ENCODE measurements around the gene CNTNAP2.

CNTNAP2 gene

DNA sequence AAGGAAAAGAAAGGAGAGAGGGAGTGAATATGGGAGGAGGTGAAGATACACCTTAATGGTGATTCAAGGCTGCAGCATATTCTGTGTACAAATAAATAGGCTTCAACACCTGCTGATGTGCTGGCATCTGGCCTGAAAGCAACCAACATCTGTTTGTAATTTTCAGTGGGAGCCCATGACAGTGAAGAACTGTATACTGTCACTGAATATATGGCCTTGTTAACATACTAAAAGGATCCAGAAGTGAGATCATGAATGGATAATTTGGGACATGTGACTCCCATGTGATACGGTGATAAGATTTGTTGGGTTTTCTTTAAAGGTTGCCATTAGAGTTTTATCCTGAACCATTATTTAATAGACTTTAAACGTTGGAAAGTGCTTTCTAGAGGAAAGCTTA, 459.3 kb downstream of the CNTNAP2 start:
- peaks cover 5% of the 10 kb centered on the region for H3K9me3 ChIP-seq (ENCODE audit: control insufficient read depth, low read length)
- DNase-seq (ENCODE audit: low read depth), result no peak
- H3K4me1 ChIP-seq (ENCODE audit: control insufficient read depth, insufficient read depth, low read length), result no peaks in the 10 kb centered on the region
- no peak overlapping the region for H3K4me3 ChIP-seq (ENCODE audit: low read length)
- no peaks in the 10 kb centered on the region for H3K36me3 ChIP-seq (ENCODE audit: control insufficient read depth, insufficient read depth, low read length, severe bottlenecking)
- H3K9ac ChIP-seq (ENCODE audit: low read length), result no peak overlapping the region
- H3K27me3 ChIP-seq (replicated peaks; ENCODE audit: control insufficient read depth, insufficient read depth, low read length), result no peaks in the 10 kb centered on the region

DNA sequence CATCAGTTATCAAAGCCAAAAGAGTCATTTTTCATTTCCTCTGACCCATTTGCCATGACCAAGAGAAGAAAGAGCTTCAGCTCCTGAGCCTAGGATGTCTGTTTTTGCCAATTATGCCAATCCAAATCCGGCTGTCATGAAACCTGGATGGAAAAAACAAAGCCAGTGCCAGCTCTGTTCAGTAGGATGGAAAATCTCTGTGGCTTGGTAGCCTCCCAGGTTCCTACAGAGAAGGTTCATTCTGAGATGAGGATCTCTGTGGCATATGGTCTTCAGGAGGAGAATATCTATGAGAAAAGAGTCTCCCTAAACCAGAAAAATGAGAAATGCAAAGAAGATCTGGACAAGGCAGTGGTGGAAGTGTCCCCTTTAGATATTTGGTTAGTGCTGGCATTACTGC, 475.4 kb downstream of the CNTNAP2 start:
- DNase-seq (ENCODE audit: low read depth), result no peak
- no peaks in the 10 kb centered on the region for H3K36me3 ChIP-seq (ENCODE audit: control insufficient read depth, insufficient read depth, low read length, severe bottlenecking)
- H3K9me3 ChIP-seq (ENCODE audit: control insufficient read depth, low read length), result no peaks in the 10 kb centered on the region

DNA sequence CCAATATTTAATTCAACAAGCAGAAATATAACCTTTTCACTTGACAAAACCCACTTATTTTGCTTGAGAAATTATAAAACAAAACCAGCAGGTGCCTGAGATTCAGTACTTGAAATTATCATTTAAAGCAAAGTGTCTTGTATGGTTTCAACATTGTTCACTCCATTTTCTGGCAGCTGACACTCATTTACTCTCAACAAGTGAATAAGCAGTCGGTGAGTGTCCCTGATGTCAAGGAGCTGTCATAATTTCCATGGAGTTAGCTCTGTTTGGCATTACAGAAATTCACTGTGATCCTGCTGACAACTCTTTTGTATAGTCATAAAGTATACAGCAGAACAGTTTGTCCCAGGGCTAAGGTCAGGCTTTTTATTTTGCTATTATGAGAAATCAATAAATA, 490.0 kb downstream of the CNTNAP2 start:
- H3K36me3 ChIP-seq (ENCODE audit: control insufficient read depth, insufficient read depth, low read length, severe bottlenecking), result no peaks in the 10 kb centered on the region

More for the DNA sequence above, 475.4 kb downstream of the CNTNAP2 start:
- no peak overlapping the region for H3K4me3 ChIP-seq (ENCODE audit: low read length)
- H3K9ac ChIP-seq (ENCODE audit: low read length), result no peak overlapping the region
- H3K4me1 ChIP-seq (ENCODE audit: control insufficient read depth, insufficient read depth, low read length), result no peaks in the 10 kb centered on the region
- H3K27me3 ChIP-seq (replicated peaks; ENCODE audit: control insufficient read depth, insufficient read depth, low read length), result no peaks in the 10 kb centered on the region

DNA sequence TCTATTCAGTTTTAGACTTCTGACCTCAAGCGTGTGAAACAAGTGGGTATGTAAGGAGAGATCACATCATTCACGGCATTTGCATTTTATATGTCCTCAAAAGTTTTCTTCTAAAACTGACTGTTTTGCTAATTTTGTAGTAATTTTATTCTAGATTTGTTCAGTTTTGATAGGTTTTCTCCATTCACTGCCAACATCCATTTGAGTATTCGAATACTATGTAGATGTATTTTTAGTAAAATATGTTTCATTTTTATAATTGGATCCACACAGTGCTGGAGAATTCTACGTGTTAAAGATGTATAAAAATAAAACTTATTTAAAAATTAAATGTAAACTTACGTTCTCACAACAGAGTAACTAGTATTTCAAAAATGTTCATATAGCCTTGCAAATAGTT, 503.0 kb downstream of the CNTNAP2 start:
- Histone ChIP-seq H3K4me3 (ENCODE audit: low read length) (no peak overlapping the region), H3K27me3 (replicated peaks; ENCODE audit: control insufficient read depth, insufficient read depth, low read length) (no peaks in the 10 kb centered on the region), H3K4me1 (ENCODE audit: control insufficient read depth, insufficient read depth, low read length) (no peaks in the 10 kb centered on the region), H3K36me3 (ENCODE audit: control insufficient read depth, insufficient read depth, low read length, severe bottlenecking) (no peaks in the 10 kb centered on the region), H3K9me3 (ENCODE audit: control insufficient read depth, low read length) (no peaks in the 10 kb centered on the region), H3K9ac (ENCODE audit: low read length) (no peak overlapping the region)
- DNase-seq (ENCODE audit: low read depth), result no peak

More for the DNA sequence above, 490.0 kb downstream of the CNTNAP2 start:
- Histone ChIP-seq H3K4me1 (ENCODE audit: control insufficient read depth, insufficient read depth, low read length) (no peaks in the 10 kb centered on the region), H3K27me3 (replicated peaks; ENCODE audit: control insufficient read depth, insufficient read depth, low read length) (no peaks in the 10 kb centered on the region), H3K4me3 (ENCODE audit: low read length) (no peak overlapping the region), H3K9me3 (ENCODE audit: control insufficient read depth, low read length) (no peaks in the 10 kb centered on the region), H3K9ac (ENCODE audit: low read length) (no peak overlapping the region)
- DNase-seq (ENCODE audit: low read depth), result no peak

DNA sequence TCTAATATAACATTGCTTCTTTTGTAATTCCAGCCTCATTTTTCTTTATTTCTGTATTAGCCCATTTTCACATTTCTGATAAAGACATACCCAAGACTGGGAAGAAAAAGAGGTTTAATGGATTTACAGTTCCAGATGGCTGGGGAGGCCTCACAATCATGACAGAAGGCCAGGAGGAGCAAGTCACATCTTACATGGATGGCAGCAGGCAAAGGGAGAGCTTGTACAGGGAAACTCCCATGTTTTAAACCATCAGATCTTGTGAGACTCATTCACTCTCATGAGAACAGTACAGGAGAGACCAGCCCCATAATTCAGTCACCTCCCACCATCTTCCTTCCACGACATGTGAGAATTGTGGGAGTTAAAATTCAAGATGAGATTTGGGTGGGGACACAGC, 510.3 kb downstream of the CNTNAP2 start:
- H3K9me3 ChIP-seq (ENCODE audit: control insufficient read depth, low read length), result peaks cover 3% of the 10 kb centered on the region
- H3K27me3 ChIP-seq (replicated peaks; ENCODE audit: control insufficient read depth, insufficient read depth, low read length), result no peaks in the 10 kb centered on the region
- no peaks in the 10 kb centered on the region for H3K4me1 ChIP-seq (ENCODE audit: control insufficient read depth, insufficient read depth, low read length)
- DNase-seq (ENCODE audit: low read depth), result no peak
- no peak overlapping the region for H3K9ac ChIP-seq (ENCODE audit: low read length)
- no peaks in the 10 kb centered on the region for H3K36me3 ChIP-seq (ENCODE audit: control insufficient read depth, insufficient read depth, low read length, severe bottlenecking)
- H3K4me3 ChIP-seq (ENCODE audit: low read length), result no peak overlapping the region

DNA sequence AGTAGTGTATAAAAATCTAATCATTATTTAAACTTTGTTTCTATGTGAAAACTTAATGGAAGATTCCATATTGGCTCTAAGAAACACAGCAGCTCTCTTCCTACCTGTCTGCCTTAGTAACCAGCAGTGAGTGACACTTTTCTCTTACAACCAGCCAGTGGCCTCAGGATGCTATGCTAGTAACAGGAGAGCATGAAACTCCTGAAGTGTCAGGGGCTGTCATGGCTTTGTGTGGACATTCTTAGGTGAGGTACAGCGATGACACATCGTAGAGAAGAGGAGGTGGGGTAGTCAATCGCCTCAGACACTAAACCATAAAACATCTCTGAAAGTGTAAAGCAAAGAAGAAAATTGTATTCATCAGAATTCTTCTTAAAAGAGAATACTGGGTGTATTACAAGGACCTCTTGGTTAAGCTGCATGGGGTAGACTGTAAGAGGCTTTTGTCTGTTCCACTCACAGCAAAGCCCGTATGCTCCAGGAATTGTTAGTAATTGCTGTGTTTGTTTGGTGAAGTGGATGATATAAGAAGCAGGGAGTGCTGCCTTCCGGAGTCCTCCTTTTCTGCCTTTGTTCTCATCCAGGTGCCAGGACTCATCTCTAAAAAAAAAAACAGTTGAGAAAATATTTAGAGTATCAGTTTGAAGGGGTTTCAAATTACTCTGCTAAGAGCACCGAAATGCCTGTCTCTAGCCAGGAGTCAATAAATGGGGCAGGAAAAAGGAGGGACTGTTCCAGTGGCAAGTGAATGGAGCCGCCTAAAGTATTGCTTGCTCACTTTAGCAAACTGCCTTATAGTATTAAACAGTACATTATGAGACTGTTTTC, 518.8 kb downstream of the CNTNAP2 start:
- H3K9ac ChIP-seq (ENCODE audit: low read length), result no peak overlapping the region
- no peaks in the 10 kb centered on the region for H3K27me3 ChIP-seq (replicated peaks; ENCODE audit: control insufficient read depth, insufficient read depth, low read length)
- H3K9me3 ChIP-seq (ENCODE audit: control insufficient read depth, low read length), result no peaks in the 10 kb centered on the region
- no peak overlapping the region for H3K4me3 ChIP-seq (ENCODE audit: low read length)
- no peak for DNase-seq (ENCODE audit: low read depth)
- no peaks in the 10 kb centered on the region for H3K36me3 ChIP-seq (ENCODE audit: control insufficient read depth, insufficient read depth, low read length, severe bottlenecking)
- no peaks in the 10 kb centered on the region for H3K4me1 ChIP-seq (ENCODE audit: control insufficient read depth, insufficient read depth, low read length)

DNA sequence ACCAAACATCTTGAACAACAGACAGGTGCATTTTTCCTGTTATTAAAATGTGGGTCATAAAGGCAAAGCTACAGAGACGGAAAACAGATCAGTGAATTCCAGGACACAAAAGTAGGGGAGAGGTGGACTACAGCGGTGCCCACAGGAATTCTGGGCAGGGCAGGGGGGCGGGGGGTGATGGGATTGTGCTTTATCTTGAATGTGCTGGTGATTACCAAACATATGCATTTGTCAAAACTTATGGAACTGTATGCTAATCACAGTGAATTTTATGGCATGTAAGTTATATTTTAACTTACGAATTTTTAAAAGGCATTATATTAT, 519.4 kb downstream of the CNTNAP2 start:
- no peak for DNase-seq (ENCODE audit: low read depth)
- H3K9ac ChIP-seq (ENCODE audit: low read length), result no peak overlapping the region
- H3K4me1 ChIP-seq (ENCODE audit: control insufficient read depth, insufficient read depth, low read length), result no peaks in the 10 kb centered on the region
- H3K4me3 ChIP-seq (ENCODE audit: low read length), result no peak overlapping the region
- H3K27me3 ChIP-seq (replicated peaks; ENCODE audit: control insufficient read depth, insufficient read depth, low read length), result no peaks in the 10 kb centered on the region
- no peaks in the 10 kb centered on the region for H3K9me3 ChIP-seq (ENCODE audit: control insufficient read depth, low read length)
- no peaks in the 10 kb centered on the region for H3K36me3 ChIP-seq (ENCODE audit: control insufficient read depth, insufficient read depth, low read length, severe bottlenecking)

DNA sequence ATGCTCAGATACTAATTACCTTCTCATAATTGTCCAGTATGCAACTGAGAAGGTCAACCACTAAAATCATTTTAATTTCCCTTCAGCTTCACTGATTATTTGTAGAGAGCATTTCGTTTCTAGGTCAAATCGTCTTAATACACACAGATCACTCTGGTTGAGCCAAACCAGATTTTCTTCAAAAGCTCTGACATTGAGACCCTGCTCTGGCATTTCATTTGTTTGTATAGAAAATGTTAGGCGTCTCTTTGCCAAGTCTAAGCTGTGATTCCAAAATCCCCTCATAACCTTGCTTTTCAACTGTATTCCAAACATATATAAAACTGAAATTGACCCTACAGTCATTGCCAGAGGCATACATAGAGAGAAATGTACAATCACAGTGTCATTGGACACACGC, 520.0 kb downstream of the CNTNAP2 start:
- Histone ChIP-seq H3K4me1 (ENCODE audit: control insufficient read depth, insufficient read depth, low read length) (no peaks in the 10 kb centered on the region), H3K4me3 (ENCODE audit: low read length) (no peak overlapping the region), H3K9me3 (ENCODE audit: control insufficient read depth, low read length) (no peaks in the 10 kb centered on the region), H3K36me3 (ENCODE audit: control insufficient read depth, insufficient read depth, low read length, severe bottlenecking) (no peaks in the 10 kb centered on the region), H3K9ac (ENCODE audit: low read length) (no peak overlapping the region), H3K27me3 (replicated peaks; ENCODE audit: control insufficient read depth, insufficient read depth, low read length) (no peaks in the 10 kb centered on the region)
- DNase-seq (ENCODE audit: low read depth), result no peak

DNA sequence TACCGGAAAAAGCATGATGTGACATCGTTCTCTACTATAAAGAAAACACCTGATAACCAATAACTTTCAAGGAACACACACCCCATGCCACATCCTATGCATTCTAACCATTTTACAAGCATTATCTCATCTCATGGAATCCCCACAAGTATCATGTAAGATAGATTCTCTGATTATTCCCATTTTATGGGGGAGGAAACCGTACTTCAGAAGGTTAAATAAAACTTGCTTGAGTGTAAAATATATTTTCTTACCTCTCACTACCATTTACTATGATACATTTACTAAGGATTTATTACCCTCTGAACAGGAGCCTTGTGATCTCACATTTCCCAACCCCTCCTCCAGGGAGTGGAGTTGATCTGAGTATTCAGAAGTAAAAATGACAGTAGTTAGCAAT, 522.7 kb downstream of the CNTNAP2 start:
- H3K36me3 ChIP-seq (ENCODE audit: control insufficient read depth, insufficient read depth, low read length, severe bottlenecking), result no peaks in the 10 kb centered on the region
- H3K9ac ChIP-seq (ENCODE audit: low read length), result no peak overlapping the region
- no peaks in the 10 kb centered on the region for H3K4me1 ChIP-seq (ENCODE audit: control insufficient read depth, insufficient read depth, low read length)
- no peak for DNase-seq (ENCODE audit: low read depth)
- H3K4me3 ChIP-seq (ENCODE audit: low read length), result no peak overlapping the region
- no peaks in the 10 kb centered on the region for H3K9me3 ChIP-seq (ENCODE audit: control insufficient read depth, low read length)
- H3K27me3 ChIP-seq (replicated peaks; ENCODE audit: control insufficient read depth, insufficient read depth, low read length), result no peaks in the 10 kb centered on the region

DNA sequence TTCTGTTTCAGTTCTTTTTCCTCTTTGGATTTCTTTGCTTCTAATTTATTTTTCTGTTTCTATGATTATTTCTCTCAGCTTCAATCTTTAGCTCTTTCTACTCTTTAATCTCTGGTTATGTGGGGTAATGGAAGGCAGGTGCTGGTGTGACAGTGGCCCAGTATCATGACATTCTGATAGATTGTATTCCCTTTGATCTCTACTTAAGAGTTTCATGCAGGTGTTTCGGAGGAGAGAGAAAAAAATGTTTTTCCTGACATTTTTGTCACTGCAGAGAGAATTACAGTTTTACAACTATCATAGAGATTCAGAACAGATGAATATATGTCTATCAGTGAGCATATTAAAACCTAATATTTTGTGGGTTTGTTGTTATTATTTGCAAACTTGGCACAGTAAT, 524.9 kb downstream of the CNTNAP2 start:
- Histone ChIP-seq H3K4me3 (ENCODE audit: low read length) (no peak overlapping the region), H3K9me3 (ENCODE audit: control insufficient read depth, low read length) (no peaks in the 10 kb centered on the region), H3K36me3 (ENCODE audit: control insufficient read depth, insufficient read depth, low read length, severe bottlenecking) (no peaks in the 10 kb centered on the region), H3K9ac (ENCODE audit: low read length) (no peak overlapping the region), H3K4me1 (ENCODE audit: control insufficient read depth, insufficient read depth, low read length) (no peaks in the 10 kb centered on the region), H3K27me3 (replicated peaks; ENCODE audit: control insufficient read depth, insufficient read depth, low read length) (no peaks in the 10 kb centered on the region)
- DNase-seq (ENCODE audit: low read depth), result no peak

DNA sequence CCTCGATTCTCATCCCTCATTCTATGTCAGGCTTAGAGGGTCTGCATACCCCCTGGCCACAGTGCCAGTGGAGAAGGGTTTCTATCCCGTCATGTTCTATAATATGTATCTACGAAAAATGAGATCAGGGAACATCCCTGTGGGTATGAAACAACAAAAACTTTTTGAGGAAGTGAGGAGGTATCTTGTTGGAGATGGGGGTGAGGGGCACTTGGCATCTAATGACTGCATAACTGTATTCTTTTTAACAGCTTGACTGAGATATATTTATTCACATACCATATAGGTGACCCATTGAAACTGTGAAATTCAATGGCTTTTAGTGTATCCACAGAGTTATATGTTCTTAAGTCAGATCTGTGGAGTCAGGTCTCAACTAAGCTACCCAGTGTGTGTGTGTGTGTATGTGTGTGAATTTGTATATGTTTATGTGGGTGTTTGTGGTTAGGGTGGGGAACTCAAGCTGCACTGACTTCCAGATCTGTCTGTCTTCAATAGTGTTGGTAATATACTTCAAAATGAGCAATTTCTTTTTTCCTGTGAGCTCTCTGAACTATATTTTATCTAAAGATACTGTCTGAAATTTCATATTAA, 528.9 kb downstream of the CNTNAP2 start:
- H3K4me1 ChIP-seq (ENCODE audit: control insufficient read depth, insufficient read depth, low read length), result no peaks in the 10 kb centered on the region
- no peaks in the 10 kb centered on the region for H3K9me3 ChIP-seq (ENCODE audit: control insufficient read depth, low read length)
- no peaks in the 10 kb centered on the region for H3K36me3 ChIP-seq (ENCODE audit: control insufficient read depth, insufficient read depth, low read length, severe bottlenecking)
- H3K4me3 ChIP-seq (ENCODE audit: low read length), result no peak overlapping the region
- H3K27me3 ChIP-seq (replicated peaks; ENCODE audit: control insufficient read depth, insufficient read depth, low read length), result no peaks in the 10 kb centered on the region
- no peak for DNase-seq (ENCODE audit: low read depth)
- H3K9ac ChIP-seq (ENCODE audit: low read length), result no peak overlapping the region

DNA sequence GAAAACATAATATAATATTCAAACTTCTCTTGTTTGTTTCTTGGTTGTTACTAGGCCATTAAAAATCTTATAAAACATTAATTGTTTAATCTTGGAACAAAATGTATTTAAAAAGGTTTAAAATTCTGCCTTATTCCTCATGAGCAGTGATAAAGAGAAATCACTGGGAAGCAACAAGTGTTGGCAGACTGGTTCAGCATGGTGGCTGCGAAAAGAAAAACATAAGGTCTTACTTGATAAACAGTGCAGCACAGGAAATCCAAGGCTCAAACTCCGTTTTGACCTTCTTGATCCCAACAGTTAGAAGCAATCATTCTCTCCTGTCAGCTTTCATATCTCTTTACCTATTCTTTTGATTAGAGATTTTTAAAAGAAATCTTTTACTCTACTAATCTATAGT, 530.8 kb downstream of the CNTNAP2 start:
- no peaks in the 10 kb centered on the region for H3K36me3 ChIP-seq (ENCODE audit: control insufficient read depth, insufficient read depth, low read length, severe bottlenecking)
- H3K4me3 ChIP-seq (ENCODE audit: low read length), result no peak overlapping the region
- H3K4me1 ChIP-seq (ENCODE audit: control insufficient read depth, insufficient read depth, low read length), result no peaks in the 10 kb centered on the region
- H3K9ac ChIP-seq (ENCODE audit: low read length), result no peak overlapping the region
- no peaks in the 10 kb centered on the region for H3K27me3 ChIP-seq (replicated peaks; ENCODE audit: control insufficient read depth, insufficient read depth, low read length)
- no peak for DNase-seq (ENCODE audit: low read depth)
- H3K9me3 ChIP-seq (ENCODE audit: control insufficient read depth, low read length), result no peaks in the 10 kb centered on the region

Data from adipocyte (in vitro differentiated cells).